HCT116 (cell line): ENCODE data around the gene ZHX3. TPM values are rescaled to one million over a fixed set of nuclear protein-coding genes. Genes with fewer than 3 reads are reported as not detected.

Experiments
- ATAC-seq: fragments of 200-7000 bp; cut with Tn5 transposase; 2 replicates; pipeline ENCODE4 v1.9.1; 2020; ENCODE audit warnings: mild to moderate bottlenecking, moderate library complexity
- BruUV-seq: library from RNA; stranded (reverse); fragments of 400-500 nt; replicated peaks from 2 replicates; lab custom pipeline; 2021; lab: Mats Ljungman, UMichigan
- CTCF ChIA-PET: fragments of 300-600 bp; sonication (Branson Sonifier 250); formaldehyde crosslinking; loops from one replicate; lab custom pipeline; 2021; ENCODE audit warnings: antibody characterized with exemption; lab: Charles Lee
- POLR2A ChIA-PET: fragments of 300-600, 350-600 bp; sonication (Branson Sonifier 250); formaldehyde crosslinking; loops from one replicate; lab custom pipeline; 2021; ENCODE audit warnings: antibody characterized with exemption; lab: Charles Lee
- RAD21 ChIA-PET, 2 experiments: fragments of 300-600 bp; sonication (Branson Sonifier 250); formaldehyde crosslinking; loops; one replicate each; lab custom pipeline; 2023; ENCODE audit warnings: low total read pairs in 2 of 2; ENCODE audit not compliant: uncharacterized antibody in 2 of 2, unreplicated experiment in 2 of 2, low non-redundant PET in 1 of 2; lab: Charles Lee
- DNase-seq: peaks from one replicate; pipeline ENCODE4 v3.0.0-alpha.2; 2010; ENCODE audit warnings: low read depth, low spot score
- H2AFZ ChIP-seq: fragments of 200-600 bp; shearing (Covaris generic), sonication (generic); 2 replicates; pipeline ENCODE4 v1.6.1; 2017; ENCODE audit warnings: low read depth, mixed run types, mixed read lengths, antibody characterized with exemption, low read length; ENCODE audit not compliant: poor library complexity, severe bottlenecking
- H3K27ac ChIP-seq: 2 replicates; pipeline ENCODE4 v1.5.1; 2012; ENCODE audit warnings: low read depth, low read length
- H3K27me3 ChIP-seq: fragments of 200-600 bp; sonication (generic); 2 replicates; pipeline ENCODE4 v1.6.1; 2016; ENCODE audit warnings: mixed run types, low read length, mixed read lengths; ENCODE audit not compliant: insufficient read depth
- H3K36me3 ChIP-seq, 2 experiments: fragments of 200-500 bp in 1 of 2; fragments of 200-600 bp in 1 of 2; sonication (Bioruptor generic) in 1 of 2; sonication (generic) in 1 of 2; 2 replicates each; pipeline versions ENCODE4 v1.5.1 to v1.6.1; 2014 to 2016; ENCODE audit warnings: low read length in 2 of 2, inconsistent platforms in 1 of 2, mixed read lengths in 1 of 2, mixed run types in 1 of 2; ENCODE audit not compliant: insufficient read depth in 2 of 2, control insufficient read depth in 1 of 2
- H3K4me1 ChIP-seq, 2 experiments: fragments of 200-600 bp in 1 of 2; sonication (generic) in 1 of 2; 2 replicates each; pipeline versions ENCODE4 v1.5.1 to v1.6.1; 2012 to 2017; ENCODE audit warnings: low read length in 2 of 2, inconsistent platforms in 1 of 2, mild to moderate bottlenecking in 1 of 2, mixed read lengths in 1 of 2, mixed run types in 1 of 2, moderate library complexity in 1 of 2; ENCODE audit not compliant: insufficient read depth in 2 of 2, control insufficient read depth in 1 of 2
- H3K4me2 ChIP-seq: fragments of 200-600 bp; sonication (generic); 2 replicates; pipeline ENCODE4 v1.6.1; 2017; ENCODE audit warnings: mixed run types, low read length, mixed read lengths
- H3K4me3 ChIP-seq, 2 experiments: fragments of 200-600 bp in 1 of 2; sonication (generic) in 1 of 2; replicated peaks in 1 of 2; 2 replicates each; pipeline ENCODE4 v1.5.1; 2011 to 2016; ENCODE audit warnings: low read length in 2 of 2, control low read depth in 1 of 2, low read depth in 1 of 2, mild to moderate bottlenecking in 1 of 2, mixed read lengths in 1 of 2, mixed run types in 1 of 2
- H3K79me2 ChIP-seq: fragments of 200-600 bp; sonication (generic); 2 replicates; pipeline ENCODE4 v1.6.1; 2017; ENCODE audit warnings: mild to moderate bottlenecking, mixed run types, low read length, moderate library complexity, mixed read lengths; ENCODE audit not compliant: insufficient read depth
- H3K9ac ChIP-seq: fragments of 200-600 bp; sonication (generic); 2 replicates; pipeline ENCODE4 v1.6.1; 2016; ENCODE audit warnings: low read length, mixed read lengths
- H3K9me2 ChIP-seq: fragments of 200-600 bp; sonication (generic), shearing (Covaris generic); 2 replicates; pipeline ENCODE4 v1.6.1; 2017; ENCODE audit warnings: mixed run types, mild to moderate bottlenecking, moderate library complexity; ENCODE audit not compliant: insufficient read depth
- H3K9me3 ChIP-seq, 2 experiments: fragments of 200-500 bp in 1 of 2; fragments of 200-600 bp in 1 of 2; sonication (Bioruptor generic) in 1 of 2; sonication (generic) in 1 of 2; 2 replicates each; pipeline ENCODE4 v1.6.1; 2014 to 2017; ENCODE audit warnings: low read length in 2 of 2, mixed read lengths in 2 of 2, inconsistent platforms in 1 of 2, low read depth in 1 of 2, mild to moderate bottlenecking in 1 of 2, mixed run types in 1 of 2, moderate library complexity in 1 of 2; ENCODE audit not compliant: control insufficient read depth in 1 of 2, insufficient read depth in 1 of 2
- H4K20me1 ChIP-seq: fragments of 200-600 bp; sonication (generic), shearing (Covaris generic); 2 replicates; pipeline ENCODE4 v1.6.1; 2017; ENCODE audit warnings: mixed run types, mild to moderate bottlenecking, moderate library complexity; ENCODE audit not compliant: insufficient read depth
- CBX3 ChIP-seq: IDR thresholded peaks from 2 replicates; pipeline ENCODE4 v1.6.1; 2012; ENCODE audit warnings: low read depth
- CEBPB ChIP-seq: IDR thresholded peaks from 2 replicates; pipeline ENCODE4 v1.6.1; 2012; ENCODE audit warnings: low read depth
- ELF1 ChIP-seq: IDR thresholded peaks from 2 replicates; pipeline ENCODE4 v1.6.1; 2012; ENCODE audit warnings: low read depth, borderline replicate concordance
- RAD21 ChIP-seq: IDR thresholded peaks from 2 replicates; pipeline ENCODE4 v1.6.1; 2012; ENCODE audit warnings: low read depth, mild to moderate bottlenecking
- SIN3A ChIP-seq: IDR thresholded peaks from 2 replicates; pipeline ENCODE4 v1.6.1; 2012; ENCODE audit warnings: low read depth
- SP1 ChIP-seq: IDR thresholded peaks from 2 replicates; pipeline ENCODE4 v1.6.1; 2012; ENCODE audit warnings: low read depth
- SRF ChIP-seq: IDR thresholded peaks from 2 replicates; pipeline ENCODE4 v1.6.1; 2012; ENCODE audit warnings: low read depth
- TCF7L2 ChIP-seq: IDR thresholded peaks from 2 replicates; pipeline ENCODE4 v1.7.0; 2011; ENCODE audit warnings: borderline replicate concordance, inconsistent platforms; ENCODE audit not compliant: insufficient read depth, insufficient read length; ENCODE audit errors: extremely low read depth
- YY1 ChIP-seq: IDR thresholded peaks from 2 replicates; pipeline ENCODE4 v1.6.1; 2011; ENCODE audit warnings: low read length, low read depth, moderate library complexity, mild to moderate bottlenecking; ENCODE audit not compliant: insufficient replicate concordance; ENCODE audit errors: extremely low read depth
- ZNF274 ChIP-seq: fragments of 200-500 bp; sonication (Bioruptor generic); IDR thresholded peaks from 2 replicates; pipeline ENCODE4 v1.6.1; 2014; ENCODE audit warnings: mild to moderate bottlenecking, low read depth, low read length, inconsistent platforms
- intact Hi-C: fragments of 100-400 bp; cut with micrococcal nuclease; formaldehyde crosslinking; loops from 2 replicates; pipeline ENCODE4 v1.10.0; 2022
- total RNA-seq: library from RNA; stranded (reverse); gene quantifications from one replicate; pipeline ENCODE4 v1.2.1, GENCODE V29; 2021; ENCODE audit not compliant: unreplicated experiment
- TF ChIP-seq, protein P1 (sequence below), 3 experiments: fragments of 200-600 bp in 1 of 3; sonication (generic) in 1 of 3; IDR thresholded peaks in 2 of 3; conservative IDR thresholded peaks in 1 of 3; 2 replicates each; pipeline ENCODE4 v1.5.1; 2012 to 2017; ENCODE audit warnings: low read depth in 2 of 3, low read length in 2 of 3, antibody characterized with exemption in 1 of 3, borderline replicate concordance in 1 of 3, control low read depth in 1 of 3, mild to moderate bottlenecking in 1 of 3, mixed read lengths in 1 of 3, mixed run types in 1 of 3, moderate library complexity in 1 of 3; ENCODE audit not compliant: insufficient read depth in 1 of 3
- TF ChIP-seq, protein P2 (sequence below): IDR thresholded peaks from 2 replicates; pipeline ENCODE4 v1.6.1; 2012; ENCODE audit warnings: low read depth

ZHX3 gene
- total RNA-seq, 1 experiment from 2014 or later: 13.3 TPM

DNA sequence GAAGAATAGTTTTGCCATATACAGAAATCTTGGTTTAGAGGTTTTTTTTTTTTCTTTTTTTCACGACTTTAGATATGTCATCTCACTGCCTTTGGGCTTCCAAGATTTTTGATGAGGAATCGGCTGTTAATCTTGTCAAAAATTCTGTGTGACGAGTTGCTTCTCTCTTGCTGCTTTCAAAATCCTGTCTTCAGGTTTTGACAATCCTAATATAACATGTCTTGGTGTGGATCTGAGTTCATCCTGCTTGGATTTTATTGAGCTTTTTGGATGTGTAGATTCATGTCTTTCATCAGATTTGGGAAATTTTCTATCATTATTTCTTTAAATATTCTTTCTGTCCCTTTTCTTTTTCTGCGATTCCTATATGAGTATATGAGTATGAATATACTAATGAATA, 119.1 kb downstream of the ZHX3 start:
- H3K79me2 ChIP-seq: no peaks in the 10 kb centered on the region
- DNase-seq (no peak), ATAC-seq (no peak)
- H3K9ac ChIP-seq: no peak overlapping the region
- intact Hi-C loops: no loop called here
- no peak overlapping the region for H3K27ac ChIP-seq
- no peaks in the 10 kb centered on the region for H3K4me1 ChIP-seq
- no peaks in the 10 kb centered on the region for H3K36me3 ChIP-seq
- H3K9me3 ChIP-seq: peaks cover 4 to 14% of the 10 kb centered on the region in 2 experiments; a peak in 3 of 4 replicates
- no peak overlapping the region for H2AFZ ChIP-seq
- H3K9me2 ChIP-seq: no peaks in the 10 kb centered on the region
- H4K20me1 ChIP-seq: no peaks in the 10 kb centered on the region
- TF ChIP-seq RAD21: no peak
- no peak for TF ChIP-seq SRF
- no peak for TF ChIP-seq CEBPB
- BruUV-seq: no TSS peak
- no peak overlapping the region for H3K4me3 ChIP-seq
- ChIA-PET RAD21 (no interaction called here), CTCF (no interaction called here), POLR2A (no interaction called here)
- H3K4me2 ChIP-seq: no peak overlapping the region
- no peaks in the 10 kb centered on the region for H3K27me3 ChIP-seq

DNA sequence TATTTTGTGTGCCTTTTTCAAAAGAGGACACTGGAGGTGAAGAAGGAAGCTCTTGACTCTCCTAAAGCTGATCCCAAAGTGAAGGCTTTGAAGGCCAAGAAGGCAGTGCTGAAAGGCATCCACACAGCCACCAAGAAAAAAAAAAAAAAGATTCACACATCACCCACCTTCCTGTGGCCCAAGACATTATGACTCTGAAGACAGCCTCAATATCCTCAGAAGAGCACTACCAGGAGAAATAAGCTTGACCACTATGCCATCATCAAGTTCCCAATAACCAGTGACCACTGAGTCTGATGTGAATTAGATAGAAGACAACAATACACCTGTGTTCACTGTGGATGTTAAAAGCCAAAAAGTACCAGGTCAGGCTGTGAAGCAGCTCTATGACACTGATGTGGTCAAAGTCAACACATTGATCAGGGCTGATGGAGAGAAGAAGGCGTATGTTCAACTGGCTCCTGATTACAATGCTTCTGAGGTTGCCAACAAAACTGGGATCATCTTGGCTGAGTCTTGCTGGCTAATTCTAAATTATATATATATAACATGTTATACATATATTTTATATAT, 120.8 kb downstream of the ZHX3 start:
- BruUV-seq: no TSS peak
- ChIA-PET RAD21 (no interaction called here), CTCF (interaction anchor here (1.4 to 1.6 kb wide), 2 partner anchors 24 to 36 kb away, joined by 3 to 5 read pairs; no protein-coding TSS in a partner anchor), POLR2A (no interaction called here)
- Histone ChIP-seq H3K4me1 (no peaks in the 10 kb centered on the region), H3K27ac (no peak overlapping the region), H3K36me3 (no peaks in the 10 kb centered on the region), H4K20me1 (no peaks in the 10 kb centered on the region), H3K27me3 (no peaks in the 10 kb centered on the region), H3K9me3 (peaks cover 4 to 14% of the 10 kb centered on the region in 2 experiments; a peak in 3 of 4 replicates), H3K4me2 (no peak overlapping the region), H3K79me2 (no peaks in the 10 kb centered on the region), H3K9me2 (no peaks in the 10 kb centered on the region), H2AFZ (no peak overlapping the region), H3K4me3 (no peak overlapping the region), H3K9ac (no peak overlapping the region)
- intact Hi-C loops: no loop called here
- DNase-seq (no peak), ATAC-seq (no peak)
- TF ChIP-seq, protein P1, sequence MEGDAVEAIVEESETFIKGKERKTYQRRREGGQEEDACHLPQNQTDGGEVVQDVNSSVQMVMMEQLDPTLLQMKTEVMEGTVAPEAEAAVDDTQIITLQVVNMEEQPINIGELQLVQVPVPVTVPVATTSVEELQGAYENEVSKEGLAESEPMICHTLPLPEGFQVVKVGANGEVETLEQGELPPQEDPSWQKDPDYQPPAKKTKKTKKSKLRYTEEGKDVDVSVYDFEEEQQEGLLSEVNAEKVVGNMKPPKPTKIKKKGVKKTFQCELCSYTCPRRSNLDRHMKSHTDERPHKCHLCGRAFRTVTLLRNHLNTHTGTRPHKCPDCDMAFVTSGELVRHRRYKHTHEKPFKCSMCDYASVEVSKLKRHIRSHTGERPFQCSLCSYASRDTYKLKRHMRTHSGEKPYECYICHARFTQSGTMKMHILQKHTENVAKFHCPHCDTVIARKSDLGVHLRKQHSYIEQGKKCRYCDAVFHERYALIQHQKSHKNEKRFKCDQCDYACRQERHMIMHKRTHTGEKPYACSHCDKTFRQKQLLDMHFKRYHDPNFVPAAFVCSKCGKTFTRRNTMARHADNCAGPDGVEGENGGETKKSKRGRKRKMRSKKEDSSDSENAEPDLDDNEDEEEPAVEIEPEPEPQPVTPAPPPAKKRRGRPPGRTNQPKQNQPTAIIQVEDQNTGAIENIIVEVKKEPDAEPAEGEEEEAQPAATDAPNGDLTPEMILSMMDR (IDR thresholded peaks at IDR 0.05 in 2 of 3, conservative IDR thresholded peaks at IDR 0.05 in 1 of 3; ENCODE audit: borderline replicate concordance in 1 of 3, insufficient read depth in 1 of 3, low read depth in 2 of 3, low read length in 2 of 3): no peak
- no peak for TF ChIP-seq ELF1
- no peak for TF ChIP-seq ZNF274
- TF ChIP-seq, protein P2, sequence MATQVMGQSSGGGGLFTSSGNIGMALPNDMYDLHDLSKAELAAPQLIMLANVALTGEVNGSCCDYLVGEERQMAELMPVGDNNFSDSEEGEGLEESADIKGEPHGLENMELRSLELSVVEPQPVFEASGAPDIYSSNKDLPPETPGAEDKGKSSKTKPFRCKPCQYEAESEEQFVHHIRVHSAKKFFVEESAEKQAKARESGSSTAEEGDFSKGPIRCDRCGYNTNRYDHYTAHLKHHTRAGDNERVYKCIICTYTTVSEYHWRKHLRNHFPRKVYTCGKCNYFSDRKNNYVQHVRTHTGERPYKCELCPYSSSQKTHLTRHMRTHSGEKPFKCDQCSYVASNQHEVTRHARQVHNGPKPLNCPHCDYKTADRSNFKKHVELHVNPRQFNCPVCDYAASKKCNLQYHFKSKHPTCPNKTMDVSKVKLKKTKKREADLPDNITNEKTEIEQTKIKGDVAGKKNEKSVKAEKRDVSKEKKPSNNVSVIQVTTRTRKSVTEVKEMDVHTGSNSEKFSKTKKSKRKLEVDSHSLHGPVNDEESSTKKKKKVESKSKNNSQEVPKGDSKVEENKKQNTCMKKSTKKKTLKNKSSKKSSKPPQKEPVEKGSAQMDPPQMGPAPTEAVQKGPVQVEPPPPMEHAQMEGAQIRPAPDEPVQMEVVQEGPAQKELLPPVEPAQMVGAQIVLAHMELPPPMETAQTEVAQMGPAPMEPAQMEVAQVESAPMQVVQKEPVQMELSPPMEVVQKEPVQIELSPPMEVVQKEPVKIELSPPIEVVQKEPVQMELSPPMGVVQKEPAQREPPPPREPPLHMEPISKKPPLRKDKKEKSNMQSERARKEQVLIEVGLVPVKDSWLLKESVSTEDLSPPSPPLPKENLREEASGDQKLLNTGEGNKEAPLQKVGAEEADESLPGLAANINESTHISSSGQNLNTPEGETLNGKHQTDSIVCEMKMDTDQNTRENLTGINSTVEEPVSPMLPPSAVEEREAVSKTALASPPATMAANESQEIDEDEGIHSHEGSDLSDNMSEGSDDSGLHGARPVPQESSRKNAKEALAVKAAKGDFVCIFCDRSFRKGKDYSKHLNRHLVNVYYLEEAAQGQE: no peak
- TF ChIP-seq YY1: no peak
- TF ChIP-seq SP1: no peak
- TF ChIP-seq RAD21: no peak
- TF ChIP-seq TCF7L2: no peak
- no peak for TF ChIP-seq CBX3
- no peak for TF ChIP-seq SIN3A
